GM12892 (cell line): Measurements from ENCODE around the gene THOC2.
"Not testable (repeated sequence)": the region's sequence is repeated elsewhere in the genome, so short reads cannot be mapped to it uniquely, and the experiment has no call there.

Experiments
- POLR2A ChIP-seq: IDR thresholded peaks from 2 replicates; pipeline ENCODE4 v1.6.1; 2011; ENCODE audit warnings: low read depth, low read length, control low read depth
- POLR2AphosphoS5 ChIP-seq: IDR thresholded peaks from 2 replicates; pipeline ENCODE4 v1.6.1; 2011; ENCODE audit warnings: low read depth, low read length, control low read depth
- TAF1 ChIP-seq: IDR thresholded peaks from 2 replicates; pipeline ENCODE4 v1.6.1; 2011; ENCODE audit warnings: low read depth, mild to moderate bottlenecking, control low read depth, low read length, borderline replicate concordance

GRCh38 chrX:123734079-123734478 is 1.2 kb upstream of the THOC2 start:
- TF ChIP-seq POLR2A, POLR2AphosphoS5, TAF1: not testable (repeated sequence)
